Mucosa of gallbladder (tissue), 1 donor: ENCODE measurements around the gene NME7. TPM values are rescaled to one million over a fixed set of nuclear protein-coding genes. Genes with fewer than 3 reads are reported as not detected.

ENCODE experiments used
- DNase-seq: peaks from one replicate; pipeline ENCODE4 v3.0.0-alpha.2; 2020; ENCODE audit warnings: low spot score
- total RNA-seq: library from RNA; stranded (reverse); gene quantifications from one replicate; pipeline ENCODE4 v1.2.1, GENCODE V29; 2021
- donor health status: DM: no; HTN: no; CAD: no.

Gene NME7
- total RNA-seq, 1 donor from 2014 or later = 18.0 TPM

DNA sequence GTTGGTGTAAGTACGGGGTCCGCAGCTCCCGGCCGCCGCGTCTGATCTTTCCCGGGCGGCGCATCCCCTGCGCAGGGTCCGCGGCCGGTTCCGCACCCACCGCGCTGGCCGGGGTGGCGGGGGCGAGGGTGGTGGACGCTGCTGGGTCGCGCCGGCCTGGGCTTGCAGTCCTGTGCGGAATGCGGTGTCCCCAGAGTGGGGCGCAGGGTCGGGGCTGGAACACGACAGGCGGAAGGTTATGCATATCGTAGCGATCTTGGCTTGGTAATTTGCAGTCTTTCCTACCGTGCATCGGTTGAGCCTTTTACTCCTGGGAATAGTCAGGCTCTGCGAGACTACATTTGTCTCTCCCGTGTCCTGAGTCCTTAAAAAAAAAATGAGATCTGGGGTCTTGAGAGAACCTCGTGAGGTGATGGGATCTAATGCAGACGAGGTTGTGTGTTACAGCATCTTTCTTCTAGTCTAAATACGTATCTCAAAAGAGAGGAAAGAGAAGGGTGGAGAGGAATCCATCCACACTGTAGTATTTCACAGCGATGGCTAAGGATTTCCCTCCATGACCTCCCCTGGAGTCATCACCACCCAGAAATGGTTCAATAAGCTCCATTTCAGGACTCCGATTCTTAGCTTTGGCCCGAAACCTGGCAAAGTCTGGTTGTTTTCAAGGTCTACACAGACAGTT, 260.5 kb downstream of the NME7 start:
- DNase-seq = no peak

GRCh38 chr1:169106095-169106920, 261.3 kb downstream of the NME7 start, which contains the start of gene ATP1B1:
Gene ATP1B1 (plus strand): TSS chr1:169106690. CDS start chr1:169106830, 140 bp downstream.
- DNase-seq = peak; percentile 90

DNA sequence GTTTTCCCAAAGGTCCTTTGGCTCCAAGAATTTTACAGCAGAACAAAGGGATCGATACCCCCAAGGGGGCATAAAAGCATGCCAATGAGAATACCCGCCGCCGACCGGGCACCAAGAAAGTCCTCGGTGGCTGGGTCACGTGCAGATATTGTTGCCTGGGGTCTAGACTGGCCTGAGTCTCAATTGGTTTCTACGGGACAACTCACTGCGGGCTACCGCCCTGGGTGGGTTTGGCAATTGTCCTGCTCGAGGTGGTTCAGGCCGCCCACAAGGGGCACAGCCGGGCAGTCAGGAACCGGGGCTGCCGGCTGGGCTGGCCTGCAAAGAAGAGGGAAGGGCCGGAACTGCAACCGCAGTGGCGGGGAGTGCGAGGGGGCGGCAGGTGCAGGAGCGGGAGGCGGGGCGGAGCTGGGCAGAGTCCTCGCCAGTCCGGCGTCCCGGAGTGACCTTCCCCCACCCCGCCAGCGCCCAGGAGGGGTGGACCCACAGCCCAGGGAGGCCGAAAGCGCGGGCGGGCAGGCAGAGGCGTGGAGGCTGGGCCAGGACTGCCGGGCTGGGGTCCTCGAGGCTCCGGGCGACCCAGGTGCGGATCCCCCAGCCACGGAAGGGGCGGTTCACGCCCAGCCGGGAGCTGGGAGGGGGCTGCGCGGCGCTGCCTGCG, 262.0 kb downstream of the NME7 start:
- peak; percentile 91 for DNase-seq

DNA sequence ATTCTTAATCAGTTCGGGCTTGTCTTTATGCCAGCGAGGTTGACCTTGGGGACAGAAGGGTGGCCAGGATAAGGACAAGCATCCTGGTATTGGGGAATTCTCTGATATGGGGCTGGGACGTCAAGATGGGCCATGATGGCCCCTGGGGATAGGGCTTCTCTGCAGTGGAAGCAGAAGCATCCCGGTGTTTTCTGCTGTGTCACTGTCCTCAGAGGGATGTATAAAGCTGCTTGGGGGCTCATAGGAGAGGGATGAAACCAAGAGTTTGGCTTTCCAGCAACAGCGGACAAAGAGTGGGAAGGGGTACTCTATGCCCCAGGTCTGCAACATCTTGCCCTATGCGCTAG, 262.5 kb downstream of the NME7 start:
- DNase-seq = no peak

- peak; percentile 82 for DNase-seq
Observed at GRCh38 chr1:169103480-169103893, 264.1 kb downstream of the NME7 start.

GRCh38 chr1:169103002-169103401, 264.6 kb downstream of the NME7 start:
- no peak for DNase-seq

- DNase-seq = no peak
Observed at GRCh38 chr1:169102567-169102966, 265.0 kb downstream of the NME7 start.

- no peak for DNase-seq
Observed at GRCh38 chr1:169100651-169101088, 266.9 kb downstream of the NME7 start.

- DNase-seq = no peak
Observed at GRCh38 chr1:169100208-169100607, 267.4 kb downstream of the NME7 start.

- DNase-seq = no peak
Observed at GRCh38 chr1:169099561-169099960, 268.0 kb downstream of the NME7 start.

GRCh38 chr1:169098380-169098779, 269.2 kb downstream of the NME7 start:
- no peak for DNase-seq

DNA sequence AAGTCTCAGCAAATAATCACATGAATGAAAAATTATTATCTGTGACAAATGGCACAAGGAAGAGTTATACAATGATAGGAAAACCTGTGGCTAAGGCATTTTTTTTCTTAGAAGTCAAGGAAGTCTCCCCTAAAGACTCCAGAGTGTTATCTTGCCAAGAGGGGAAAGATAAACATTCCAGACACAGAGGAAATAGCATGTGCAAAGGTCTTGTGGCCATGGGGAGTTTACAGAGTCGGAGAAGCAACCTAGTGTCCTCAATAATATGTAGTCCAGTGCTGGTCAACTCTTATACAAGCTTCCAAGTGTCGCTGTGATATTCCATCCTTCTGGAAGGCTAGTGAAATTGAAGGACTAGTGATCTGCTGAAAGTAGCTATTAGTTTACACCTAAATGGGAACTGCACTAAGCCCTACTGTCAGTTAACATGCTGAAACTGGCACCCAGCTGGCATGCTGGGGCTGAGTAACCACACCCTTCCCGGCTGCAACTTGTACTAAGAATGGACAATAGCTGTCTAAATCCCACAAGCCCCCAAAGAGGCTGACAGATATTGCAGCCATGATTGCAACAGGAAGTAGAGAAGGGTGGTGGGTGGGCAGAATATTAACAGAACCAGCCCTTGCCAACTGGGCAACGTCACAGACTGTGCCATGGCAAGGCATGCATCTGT, 272.6 kb downstream of the NME7 start:
- no peak for DNase-seq

- DNase-seq = no peak
Observed at GRCh38 chr1:169092399-169092798, 275.2 kb downstream of the NME7 start.

- DNase-seq = no peak
Observed at GRCh38 chr1:169091480-169091941, 276.1 kb downstream of the NME7 start.

- DNase-seq = no peak
Observed at GRCh38 chr1:169090900-169091311, 276.7 kb downstream of the NME7 start.

- no peak for DNase-seq
Observed at GRCh38 chr1:169090308-169090899, 277.2 kb downstream of the NME7 start.

DNA sequence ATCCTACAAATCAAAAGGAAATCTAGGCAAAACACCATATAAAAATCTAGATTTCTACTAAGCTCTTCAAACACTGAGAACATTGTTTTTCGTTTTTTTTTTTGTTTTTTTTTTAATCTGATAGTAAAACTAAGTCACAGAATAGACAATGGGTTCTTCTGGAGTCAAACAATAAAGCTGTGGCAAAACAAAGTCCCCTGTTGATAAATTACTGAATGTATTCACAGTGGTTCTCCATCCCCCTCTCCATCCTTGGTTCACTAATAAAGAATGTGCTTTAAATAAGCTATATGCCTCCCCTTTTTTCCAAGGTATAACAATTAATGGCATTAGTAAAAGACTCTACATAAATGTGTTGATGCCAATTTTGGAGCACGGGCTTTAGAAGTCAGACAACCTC, 277.8 kb downstream of the NME7 start:
- DNase-seq = no peak

- DNase-seq = no peak
Observed at GRCh38 chr1:169087876-169088275, 279.7 kb downstream of the NME7 start.

- DNase-seq = no peak
Observed at GRCh38 chr1:169086603-169087455, 280.8 kb downstream of the NME7 start.

DNA sequence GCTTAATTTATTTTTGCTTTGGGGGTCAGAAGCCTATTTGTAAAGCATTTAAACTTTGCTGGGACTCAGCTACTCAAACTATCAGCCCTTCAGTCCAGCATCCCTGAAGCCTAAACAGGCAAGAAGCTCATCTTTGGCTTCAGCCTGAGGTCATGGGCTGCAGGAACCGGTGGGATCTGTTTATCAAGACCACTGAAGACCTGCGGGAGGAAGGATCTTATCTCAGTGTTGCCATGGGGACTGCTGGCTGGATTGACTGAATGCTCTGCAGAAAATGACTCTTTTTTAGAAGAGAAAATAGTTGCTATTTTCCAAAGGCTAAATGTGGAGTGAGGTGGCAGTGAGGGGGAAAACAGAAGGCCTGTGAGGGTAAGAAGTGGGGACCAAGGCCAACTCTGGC, 281.7 kb downstream of the NME7 start:
- DNase-seq = no peak
